ENCODE measurements around the gene WWC2.

DNA sequence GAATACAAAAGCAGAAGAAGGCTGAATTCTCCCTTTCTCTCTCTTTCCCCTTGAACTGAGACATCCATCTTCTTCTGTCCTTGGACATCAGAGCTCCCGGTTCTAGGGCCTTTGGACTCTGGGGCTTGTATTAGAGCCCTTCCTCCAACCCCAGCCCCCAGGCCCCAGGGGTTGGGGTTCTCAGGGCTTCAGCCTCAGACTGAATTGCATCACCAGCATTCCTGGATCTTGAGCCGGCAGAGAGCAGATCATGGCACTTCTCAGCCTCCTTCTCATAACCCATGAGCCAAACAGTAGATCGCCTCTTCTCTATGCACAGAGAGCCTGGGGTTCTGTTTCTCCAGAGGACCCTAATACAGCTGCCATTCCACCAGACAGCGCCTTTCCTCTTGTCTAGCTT lies 248.5 kb downstream of the WWC2 start:
- TF ChIP-seq, protein P1, sequence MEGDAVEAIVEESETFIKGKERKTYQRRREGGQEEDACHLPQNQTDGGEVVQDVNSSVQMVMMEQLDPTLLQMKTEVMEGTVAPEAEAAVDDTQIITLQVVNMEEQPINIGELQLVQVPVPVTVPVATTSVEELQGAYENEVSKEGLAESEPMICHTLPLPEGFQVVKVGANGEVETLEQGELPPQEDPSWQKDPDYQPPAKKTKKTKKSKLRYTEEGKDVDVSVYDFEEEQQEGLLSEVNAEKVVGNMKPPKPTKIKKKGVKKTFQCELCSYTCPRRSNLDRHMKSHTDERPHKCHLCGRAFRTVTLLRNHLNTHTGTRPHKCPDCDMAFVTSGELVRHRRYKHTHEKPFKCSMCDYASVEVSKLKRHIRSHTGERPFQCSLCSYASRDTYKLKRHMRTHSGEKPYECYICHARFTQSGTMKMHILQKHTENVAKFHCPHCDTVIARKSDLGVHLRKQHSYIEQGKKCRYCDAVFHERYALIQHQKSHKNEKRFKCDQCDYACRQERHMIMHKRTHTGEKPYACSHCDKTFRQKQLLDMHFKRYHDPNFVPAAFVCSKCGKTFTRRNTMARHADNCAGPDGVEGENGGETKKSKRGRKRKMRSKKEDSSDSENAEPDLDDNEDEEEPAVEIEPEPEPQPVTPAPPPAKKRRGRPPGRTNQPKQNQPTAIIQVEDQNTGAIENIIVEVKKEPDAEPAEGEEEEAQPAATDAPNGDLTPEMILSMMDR (IDR thresholded peaks at IDR 0.05): no peak
- TF ChIP-seq POLR2A (IDR thresholded peaks at IDR 0.05): no peak

Data from uterus (tissue), 2 donors.